Activated CD4-positive, alpha-beta T cell treated with anti-CD3 and anti-CD28 coated beads, Interleukin-2, amount 10 ng/mL, durations not matched to agents 7 days and 5 days (primary cell): Measurements from ENCODE around the gene EXOC6B. TPM values are rescaled to one million over a fixed set of nuclear protein-coding genes. Genes with fewer than 3 reads are reported as not detected.

Source experiments
- CTCF ChIA-PET: fragments of 350-600 bp; sonication (Branson Sonifier 250); formaldehyde crosslinking; loops from one replicate; lab custom pipeline; 2021; ENCODE audit warnings: antibody characterized with exemption; lab: Charles Lee
- POLR2A ChIA-PET: fragments of 350-600 bp; sonication (Branson Sonifier 250); formaldehyde crosslinking; loops from one replicate; lab custom pipeline; 2021; ENCODE audit warnings: antibody characterized with exemption; lab: Charles Lee
- DNase-seq: peaks from one replicate; pipeline ENCODE4 v3.0.0-alpha.2; 2020
- H3K27ac Mint-ChIP-seq: one replicate; pipeline ENCODE4 v1.8.0; 2021; ENCODE audit warnings: mild to moderate bottlenecking, moderate library complexity, mixed read lengths
- H3K27me3 Mint-ChIP-seq: one replicate; pipeline ENCODE4 v1.8.0; 2021; ENCODE audit warnings: mixed read lengths
- H3K36me3 Mint-ChIP-seq: one replicate; pipeline ENCODE4 v1.8.0; 2021; ENCODE audit warnings: low read depth, mixed read lengths
- H3K4me1 Mint-ChIP-seq: one replicate; pipeline ENCODE4 v1.8.0; 2021; ENCODE audit warnings: mixed read lengths
- H3K4me3 Mint-ChIP-seq: one replicate; pipeline ENCODE4 v1.8.0; 2021; ENCODE audit warnings: mild to moderate bottlenecking, moderate library complexity, mixed read lengths
- H3K9me3 Mint-ChIP-seq: one replicate; pipeline ENCODE4 v1.8.0; 2021; ENCODE audit warnings: mixed read lengths
- total RNA-seq, 2 experiments: library from RNA; stranded (reverse); gene quantifications; one replicate each; pipeline ENCODE4 v1.2.3, GENCODE V29; 2021

EXOC6B gene
- total RNA-seq, 2 experiments from 2014 or later: 14.8 to 16.4 TPM

DNA sequence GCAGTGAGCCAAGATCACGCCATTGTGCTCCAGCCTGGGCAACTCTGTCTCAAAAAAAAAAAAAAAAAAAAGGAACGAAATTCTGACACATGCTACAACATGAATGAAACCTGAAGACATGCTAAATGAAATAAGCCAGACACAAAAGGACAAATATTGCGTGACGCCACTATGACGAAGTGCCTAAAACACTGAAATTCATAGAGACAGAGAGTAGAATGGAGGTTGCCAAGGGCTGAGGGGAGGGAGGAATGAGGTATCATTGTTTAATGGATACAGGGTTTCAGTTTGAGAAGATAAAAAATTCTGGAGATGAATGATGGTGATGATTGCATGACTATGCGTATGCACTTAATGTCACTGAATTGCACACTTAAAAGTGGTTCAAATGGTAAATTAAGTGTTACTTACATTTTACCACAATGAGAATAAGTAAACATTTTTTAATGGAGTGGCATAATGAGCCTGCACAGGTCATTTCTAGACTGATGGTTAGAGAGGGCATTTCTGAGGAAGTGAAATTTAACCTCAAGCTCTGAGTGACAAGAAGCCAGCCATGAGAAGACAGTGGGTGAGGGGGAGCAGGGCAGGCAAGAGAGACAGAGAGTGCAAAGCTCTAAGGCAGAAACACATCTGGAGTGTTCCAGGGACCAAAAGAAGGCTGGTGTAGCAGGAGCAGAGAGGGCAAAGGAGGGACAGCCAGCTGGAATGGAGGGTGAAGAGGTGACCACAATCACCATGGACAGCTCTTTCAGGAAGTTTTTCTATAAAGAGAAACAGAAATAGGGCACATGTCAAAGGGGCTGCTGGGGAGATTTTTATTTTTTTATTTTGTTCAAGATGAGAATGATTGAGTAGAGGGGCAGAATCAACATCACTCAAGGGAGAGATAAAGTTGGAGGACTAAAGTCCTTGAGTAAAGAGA, 20.6 kb upstream of the EXOC6B start:
- Mint-ChIP-seq H3K36me3 (no peaks in the 10 kb centered on the region), H3K27ac (no peak overlapping the region), H3K9me3 (no peaks in the 10 kb centered on the region), H3K4me3 (no peak overlapping the region), H3K27me3 (peaks cover 9% of the 10 kb centered on the region), H3K4me1 (no peaks in the 10 kb centered on the region)
- ChIA-PET CTCF (interaction anchor here (0.6 kb wide), 2 partner anchors 18 to 83 kb away, joined by 3 read pairs; no protein-coding TSS in a partner anchor), POLR2A (no interaction called here)
- no peak for DNase-seq

DNA sequence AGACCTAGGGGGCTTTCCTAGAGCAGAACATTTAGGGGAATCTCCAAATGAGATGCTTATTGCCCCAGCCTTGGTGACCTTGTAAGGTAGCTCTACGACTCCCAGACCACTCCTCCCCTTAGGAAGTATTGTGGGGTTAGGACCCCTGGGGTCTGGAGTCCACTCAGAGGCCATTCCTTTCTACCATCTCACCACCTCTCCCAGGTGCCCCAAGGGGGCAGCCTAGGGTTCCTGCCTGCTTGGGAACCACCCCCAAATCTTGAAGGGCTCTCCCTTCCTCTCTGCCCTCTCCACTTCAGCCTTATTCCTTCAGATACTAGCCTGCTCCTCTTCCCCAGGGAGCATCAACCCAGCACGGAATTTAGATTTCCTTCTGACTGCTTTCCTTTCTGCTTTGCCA, 17.5 kb upstream of the EXOC6B start:
- H3K9me3 Mint-ChIP-seq: no peaks in the 10 kb centered on the region
- H3K36me3 Mint-ChIP-seq: no peaks in the 10 kb centered on the region
- no peak for DNase-seq
- H3K27ac Mint-ChIP-seq: no peak overlapping the region
- no peaks in the 10 kb centered on the region for H3K4me1 Mint-ChIP-seq
- H3K4me3 Mint-ChIP-seq: no peak overlapping the region
- peaks cover 13% of the 10 kb centered on the region for H3K27me3 Mint-ChIP-seq
- ChIA-PET CTCF (no interaction called here), POLR2A (no interaction called here)

DNA sequence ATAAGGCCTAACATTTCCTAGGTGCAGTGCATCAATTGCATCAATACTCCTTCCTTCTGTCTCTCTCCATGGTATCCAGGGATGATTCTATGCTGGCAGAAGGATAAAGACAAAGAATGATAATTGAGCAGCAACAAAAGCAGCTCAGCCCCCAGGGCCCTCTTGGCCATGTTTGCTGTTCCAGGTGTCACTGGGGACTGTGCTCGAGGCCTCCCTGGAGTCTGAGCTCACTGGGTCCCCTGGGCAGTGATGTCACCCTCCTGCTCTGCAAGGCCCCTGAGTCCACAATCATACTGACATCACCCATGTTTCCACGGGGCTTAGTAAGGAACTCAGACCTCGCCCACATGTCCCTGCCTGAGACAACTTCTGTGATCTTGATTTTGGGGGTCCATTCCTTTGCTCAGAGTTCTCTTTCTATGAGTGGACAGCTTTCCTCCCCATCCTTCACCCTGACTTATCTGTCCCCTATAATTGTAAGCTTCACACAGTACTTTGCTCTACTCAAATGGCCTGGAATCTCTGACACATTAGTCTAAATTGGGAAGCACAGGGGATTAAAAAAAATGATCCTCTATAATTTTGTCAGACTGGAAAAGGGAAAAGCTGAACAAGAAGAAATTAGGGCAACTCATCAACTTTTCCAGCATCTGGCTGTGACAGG, 15.8 kb upstream of the EXOC6B start:
- CTCF ChIA-PET: interaction anchor here (0.8 kb wide), 1 partner anchor 45 kb away, joined by 3 read pairs; no protein-coding TSS in a partner anchor

DNA sequence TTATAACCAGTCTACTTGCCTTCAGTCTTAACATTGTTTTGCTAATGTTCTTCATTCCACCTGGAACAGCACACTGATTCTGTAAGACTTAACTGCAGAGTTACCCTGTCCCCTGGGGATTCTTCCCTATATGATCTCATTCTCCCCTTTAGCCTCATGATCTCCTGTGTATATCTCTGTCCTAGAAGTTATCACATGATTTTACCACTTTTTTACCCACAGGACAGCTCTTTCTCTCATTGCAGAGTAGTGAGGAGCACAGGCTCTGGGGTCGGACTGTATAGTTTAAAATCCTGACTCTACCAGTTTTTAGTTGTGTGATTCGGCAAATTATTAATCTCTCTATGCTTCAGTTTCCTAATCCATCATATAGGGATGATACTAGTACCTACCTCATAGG, 14.2 kb upstream of the EXOC6B start:
- Mint-ChIP-seq H3K27ac (no peak overlapping the region), H3K4me3 (no peak overlapping the region), H3K4me1 (no peaks in the 10 kb centered on the region), H3K9me3 (no peaks in the 10 kb centered on the region), H3K27me3 (peaks cover 23% of the 10 kb centered on the region), H3K36me3 (no peaks in the 10 kb centered on the region)
- DNase-seq: no peak
- ChIA-PET POLR2A (no interaction called here), CTCF (no interaction called here)

More for the DNA sequence above, 15.8 kb upstream of the EXOC6B start:
- Mint-ChIP-seq H3K36me3 (no peaks in the 10 kb centered on the region), H3K9me3 (no peaks in the 10 kb centered on the region), H3K4me3 (no peak overlapping the region), H3K27ac (no peak overlapping the region), H3K4me1 (no peaks in the 10 kb centered on the region), H3K27me3 (peaks cover 15% of the 10 kb centered on the region)
- POLR2A ChIA-PET: no interaction called here
- no peak for DNase-seq

DNA sequence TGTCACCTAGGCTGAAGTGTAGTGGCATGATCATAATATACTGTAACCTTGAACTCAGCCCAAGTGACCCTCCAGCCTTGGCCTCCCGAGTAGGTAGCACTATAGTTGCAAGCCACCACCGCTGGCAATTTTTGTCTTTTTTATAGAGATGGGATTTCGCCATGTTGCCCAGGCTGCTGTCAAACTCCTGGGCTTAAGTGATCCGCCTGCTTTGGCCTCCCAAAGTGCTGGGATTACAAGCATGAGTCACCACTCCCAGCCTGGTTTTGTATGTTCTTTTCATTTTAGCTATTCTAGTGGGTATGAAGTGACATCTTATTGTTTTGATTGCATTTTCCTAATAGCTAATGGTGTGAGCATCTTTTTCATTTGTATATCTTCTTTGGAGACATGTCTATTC, 11.3 kb upstream of the EXOC6B start:
- no peak overlapping the region for H3K27ac Mint-ChIP-seq
- H3K4me1 Mint-ChIP-seq: peaks cover 10% of the 10 kb centered on the region
- ChIA-PET CTCF (interaction anchor here (0.6 to 1.0 kb wide), 3 partner anchors 25 to 167 kb away, joined by 3 to 6 read pairs (median 4); no protein-coding TSS in a partner anchor), POLR2A (no interaction called here)
- peaks cover 19% of the 10 kb centered on the region for H3K27me3 Mint-ChIP-seq
- no peaks in the 10 kb centered on the region for H3K36me3 Mint-ChIP-seq
- H3K9me3 Mint-ChIP-seq: no peaks in the 10 kb centered on the region
- H3K4me3 Mint-ChIP-seq: no peak overlapping the region
- DNase-seq: no peak

DNA sequence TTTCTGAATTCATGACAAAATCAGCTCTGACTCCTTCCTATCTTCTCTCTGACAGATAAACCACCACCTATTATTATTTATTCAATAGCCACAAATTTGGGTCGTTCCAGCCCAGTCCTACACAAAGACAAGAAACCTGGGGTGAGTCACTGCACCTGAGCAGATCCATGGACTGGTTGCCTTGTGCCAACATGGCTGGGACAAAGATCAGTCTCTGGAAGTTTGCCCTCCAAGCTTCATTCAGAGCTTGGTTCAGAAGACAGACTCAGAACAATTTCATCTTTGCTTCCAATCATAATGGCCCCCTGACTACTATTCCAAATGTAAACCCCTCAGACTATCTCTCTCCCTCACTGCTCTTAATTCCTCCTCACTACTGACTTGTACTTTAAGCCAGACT, 9.6 kb upstream of the EXOC6B start:
- Mint-ChIP-seq H3K4me3 (no peak overlapping the region), H3K36me3 (no peaks in the 10 kb centered on the region), H3K9me3 (no peaks in the 10 kb centered on the region), H3K4me1 (peaks cover 15% of the 10 kb centered on the region), H3K27me3 (peaks cover 18% of the 10 kb centered on the region), H3K27ac (no peak overlapping the region)
- ChIA-PET POLR2A (no interaction called here), CTCF (no interaction called here)
- no peak for DNase-seq

DNA sequence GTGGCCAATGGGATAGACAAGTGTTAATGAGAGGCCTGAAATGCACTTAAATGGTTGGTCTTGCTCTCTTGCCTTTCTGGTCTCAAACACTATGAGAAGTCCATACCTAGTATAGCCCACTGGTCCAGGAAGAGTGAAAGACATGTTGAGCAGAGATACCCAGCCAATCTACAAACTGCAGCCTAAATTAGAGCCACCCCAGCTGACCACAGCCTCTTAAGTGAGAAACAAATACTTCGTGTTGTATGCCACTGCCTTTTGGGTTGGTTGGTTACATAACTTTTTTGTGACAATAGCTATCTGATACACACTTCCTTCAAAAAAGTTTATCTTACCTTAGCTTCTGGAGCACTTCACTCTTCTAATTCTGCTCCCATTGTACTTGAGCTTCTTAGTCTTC, 8.8 kb upstream of the EXOC6B start:
- H3K9me3 Mint-ChIP-seq: no peaks in the 10 kb centered on the region
- H3K27ac Mint-ChIP-seq: no peak overlapping the region
- ChIA-PET POLR2A (no interaction called here), CTCF (no interaction called here)
- H3K4me1 Mint-ChIP-seq: peaks cover 23% of the 10 kb centered on the region
- H3K27me3 Mint-ChIP-seq: peaks cover 11% of the 10 kb centered on the region
- no peaks in the 10 kb centered on the region for H3K36me3 Mint-ChIP-seq
- no peak overlapping the region for H3K4me3 Mint-ChIP-seq
- no peak for DNase-seq

DNA sequence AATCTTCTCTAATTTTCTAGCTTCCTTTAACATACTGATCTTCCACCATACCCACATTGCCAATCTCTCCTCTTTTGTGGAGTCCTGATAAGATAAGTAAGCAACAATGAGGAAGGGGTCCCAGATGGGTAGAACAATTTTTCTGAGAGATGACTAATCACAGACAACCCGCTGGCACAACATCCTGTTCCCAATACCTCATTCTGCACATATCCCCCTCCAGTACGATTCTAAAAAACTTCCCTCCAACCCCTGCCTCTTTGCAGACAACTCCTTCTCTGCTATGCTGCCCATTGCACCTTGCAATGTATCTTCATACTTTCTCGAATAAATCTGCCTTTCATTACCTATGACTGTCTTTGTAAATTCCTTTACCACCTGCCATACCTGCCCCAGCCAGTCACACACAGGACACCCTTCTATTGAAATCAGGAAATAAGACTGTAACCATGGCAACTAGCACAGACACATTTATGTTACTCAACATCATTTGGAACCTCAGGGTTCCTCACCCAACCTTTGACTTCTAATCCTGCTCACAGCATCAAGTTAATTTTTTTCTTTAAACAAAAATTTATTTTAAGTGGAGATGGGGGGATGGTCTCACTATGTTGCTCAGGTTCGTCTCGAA, 7.4 kb upstream of the EXOC6B start:
- CTCF ChIA-PET: no interaction called here
- no peak for DNase-seq
- peaks cover 37% of the 10 kb centered on the region for H3K4me1 Mint-ChIP-seq
- H3K9me3 Mint-ChIP-seq: no peaks in the 10 kb centered on the region
- no peak overlapping the region for H3K27ac Mint-ChIP-seq
- H3K36me3 Mint-ChIP-seq: no peaks in the 10 kb centered on the region
- no peak overlapping the region for H3K4me3 Mint-ChIP-seq
- POLR2A ChIA-PET: no interaction called here
- H3K27me3 Mint-ChIP-seq: peaks cover 11% of the 10 kb centered on the region

DNA sequence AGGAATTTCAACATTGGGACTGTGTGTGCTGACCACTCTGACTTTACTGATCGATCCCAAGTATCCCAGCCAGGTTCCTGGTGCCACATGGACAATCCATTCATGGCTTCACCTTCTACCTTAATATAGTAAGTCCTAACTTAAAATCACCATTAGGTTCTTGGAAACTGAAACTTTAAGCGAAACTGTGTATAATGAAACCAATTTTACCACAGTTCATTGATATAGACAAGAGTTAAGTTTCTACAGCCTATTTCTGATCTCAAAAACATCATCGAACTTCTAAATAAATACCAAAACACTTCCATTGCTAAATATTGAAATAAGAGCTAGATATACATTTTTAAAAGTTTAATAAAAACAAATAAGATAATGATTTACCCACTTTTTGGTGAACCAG, 4.4 kb upstream of the EXOC6B start:
- ChIA-PET CTCF (no interaction called here), POLR2A (no interaction called here)
- H3K4me3 Mint-ChIP-seq: no peak overlapping the region
- peaks cover 50% of the 10 kb centered on the region for H3K4me1 Mint-ChIP-seq
- H3K9me3 Mint-ChIP-seq: no peaks in the 10 kb centered on the region
- peaks cover 2% of the 10 kb centered on the region for H3K27me3 Mint-ChIP-seq
- no peaks in the 10 kb centered on the region for H3K36me3 Mint-ChIP-seq
- no peak for DNase-seq
- H3K27ac Mint-ChIP-seq: peak overlapping the region; percentile 78

DNA sequence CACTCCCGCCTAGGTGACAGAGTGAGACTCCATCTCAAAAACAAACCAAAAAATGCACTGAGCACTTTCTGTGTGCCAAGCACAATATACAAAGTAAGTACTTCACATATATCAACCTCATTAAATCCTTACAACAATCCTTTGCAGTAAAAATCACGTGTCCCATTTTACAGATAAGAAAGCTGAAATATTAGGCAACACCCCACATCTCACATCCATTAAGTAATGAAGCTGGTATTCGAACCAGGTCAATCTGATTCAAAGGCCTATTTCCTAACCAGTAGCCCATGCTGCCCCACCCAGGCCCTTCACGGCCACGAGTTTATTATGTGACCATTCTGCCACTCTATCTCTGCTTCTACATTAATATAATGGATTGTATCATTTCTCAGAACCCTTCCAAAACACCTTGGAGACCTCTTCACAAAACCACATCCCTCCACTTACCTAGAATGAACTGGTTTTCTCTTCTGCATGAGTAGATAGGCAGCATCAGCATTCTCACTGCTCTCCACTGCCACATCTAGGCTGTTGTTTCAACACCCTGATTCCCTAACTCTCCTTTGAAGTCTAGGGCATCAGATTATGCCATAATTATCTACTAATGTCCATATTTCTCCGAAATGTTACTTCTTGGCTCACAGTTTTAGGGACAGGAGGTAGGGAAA, 3.1 kb upstream of the EXOC6B start:
- Mint-ChIP-seq H3K4me3 (no peak overlapping the region), H3K4me1 (peaks cover 62% of the 10 kb centered on the region), H3K9me3 (no peaks in the 10 kb centered on the region), H3K27ac (peak overlapping the region; percentile 78), H3K36me3 (no peaks in the 10 kb centered on the region), H3K27me3 (no peaks in the 10 kb centered on the region)
- peak; percentile 13 for DNase-seq
- ChIA-PET CTCF (interaction anchor here (0.6 kb wide), 1 partner anchor 66 kb away, joined by 4 read pairs; no protein-coding TSS in a partner anchor), POLR2A (no interaction called here)

DNA sequence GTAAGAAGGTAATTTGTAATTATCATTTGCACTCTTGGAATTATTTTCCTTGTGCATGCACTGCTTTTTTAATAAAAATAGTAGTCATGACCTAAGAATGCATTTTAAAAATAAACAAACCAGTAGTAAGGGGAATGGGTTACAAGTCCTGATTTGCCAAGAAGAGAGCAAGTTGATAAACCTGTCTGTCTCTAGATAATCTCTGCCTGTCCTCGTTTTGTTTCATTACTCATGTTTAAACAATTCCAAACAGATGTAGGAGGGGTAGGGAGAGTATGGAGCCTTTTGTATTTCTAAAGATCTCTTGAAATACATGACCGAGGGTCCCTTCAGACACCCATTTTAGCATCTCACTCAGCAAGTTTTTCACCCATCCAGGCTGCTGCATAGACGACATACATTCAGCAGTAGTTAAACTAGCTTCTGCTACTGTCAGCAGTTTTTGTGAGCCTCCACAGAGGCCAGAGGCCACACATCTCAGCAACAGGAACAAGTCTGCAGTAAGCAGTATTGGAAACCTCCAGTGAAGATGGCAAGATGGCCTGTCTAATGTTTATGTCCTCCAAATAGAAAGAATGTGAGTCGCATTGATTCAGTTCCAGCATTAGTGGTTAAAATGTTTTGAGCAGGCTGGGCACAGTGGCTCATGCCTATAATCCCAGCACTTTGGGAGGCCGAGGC, 2.3 kb upstream of the EXOC6B start:
- DNase-seq: no peak
- no peak overlapping the region for H3K4me3 Mint-ChIP-seq
- ChIA-PET POLR2A (no interaction called here), CTCF (no interaction called here)
- no peaks in the 10 kb centered on the region for H3K27me3 Mint-ChIP-seq
- H3K9me3 Mint-ChIP-seq: no peaks in the 10 kb centered on the region
- H3K27ac Mint-ChIP-seq: peak overlapping the region; percentile 78
- peaks cover 57% of the 10 kb centered on the region for H3K4me1 Mint-ChIP-seq
- H3K36me3 Mint-ChIP-seq: no peaks in the 10 kb centered on the region

DNA sequence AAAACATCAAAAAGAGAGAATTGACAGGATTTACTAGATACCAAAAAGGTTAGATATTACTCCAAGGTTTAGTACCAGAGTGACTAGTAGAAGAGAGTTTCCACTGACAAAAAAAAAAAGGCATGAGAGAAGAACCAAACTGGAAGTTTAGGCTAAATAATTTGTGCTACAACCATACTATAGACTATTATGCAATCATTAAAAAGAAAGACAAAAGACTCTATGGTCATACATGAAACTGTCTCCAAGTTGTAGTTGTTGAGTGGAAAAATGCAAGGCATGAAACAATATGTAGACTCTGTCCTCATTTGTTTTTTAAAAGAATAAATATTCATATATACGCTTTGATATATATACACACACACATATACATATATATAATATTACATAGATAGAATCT, 1.7 kb upstream of the EXOC6B start:
- Mint-ChIP-seq H3K27me3 (no peaks in the 10 kb centered on the region), H3K4me3 (no peak overlapping the region), H3K4me1 (peaks cover 57% of the 10 kb centered on the region), H3K9me3 (no peaks in the 10 kb centered on the region), H3K36me3 (no peaks in the 10 kb centered on the region), H3K27ac (no peak overlapping the region)
- ChIA-PET CTCF (interaction anchor here (0.6 kb wide), 1 partner anchor 44 kb away, joined by 5 read pairs; no protein-coding TSS in a partner anchor), POLR2A (no interaction called here)
- DNase-seq: no peak
